ENCODE data around the gene IL1RAPL2. TPM values are rescaled to one million over a fixed set of nuclear protein-coding genes. Genes with fewer than 3 reads are reported as not detected.

The IL1RAPL2 gene
- total RNA-seq, 1 donor from 2014 or later: not detected

GRCh38 chrX:105211066-105211575 lies 645.1 kb downstream of the IL1RAPL2 start:
- Histone ChIP-seq H3K4me3 (no peak overlapping the region), H2AFZ (replicated peaks) (no peak overlapping the region), H4K20me1 (ENCODE audit: low read depth) (no peaks in the 10 kb centered on the region), H3K4me2 (no peak overlapping the region), H3K27ac (no peak overlapping the region), H3K4me1 (no peaks in the 10 kb centered on the region), H3F3A (ENCODE audit: low read depth) (no peaks in the 10 kb centered on the region), H3K9me3 (ENCODE audit: low read depth) (no peaks in the 10 kb centered on the region), H3K79me2 (ENCODE audit: low read depth) (no peaks in the 10 kb centered on the region), H3K27me3 (no peaks in the 10 kb centered on the region), H3K9ac (no peak overlapping the region), H3K36me3 (no peaks in the 10 kb centered on the region)
- Mint-ChIP-seq H3K27ac (no peak overlapping the region), H3K27me3 (ENCODE audit: insufficient read depth, low read depth) (no peaks in the 10 kb centered on the region), H3K4me3 (no peak overlapping the region), H3K4me1 (no peaks in the 10 kb centered on the region), H3K36me3 (no peaks in the 10 kb centered on the region), H3K9me3 (no peaks in the 10 kb centered on the region)
- no peak for DNase-seq (ENCODE audit: low spot score)
- TF ChIP-seq CTCF (IDR thresholded peaks at IDR 0.05) (no peak), EZH2phosphoT487 (IDR thresholded peaks at IDR 0.05) (no peak), EZH2 (IDR thresholded peaks at IDR 0.05) (no peak)

GRCh38 chrX:105219454-105220401 lies 653.7 kb downstream of the IL1RAPL2 start:
- H3K4me1 ChIP-seq: no peaks in the 10 kb centered on the region
- no peaks in the 10 kb centered on the region for H4K20me1 ChIP-seq (ENCODE audit: low read depth)
- Mint-ChIP-seq H3K9me3 (peaks cover 9% of the 10 kb centered on the region), H3K4me1 (no peaks in the 10 kb centered on the region), H3K27me3 (ENCODE audit: insufficient read depth, low read depth) (no peaks in the 10 kb centered on the region), H3K36me3 (no peaks in the 10 kb centered on the region), H3K4me3 (no peak overlapping the region), H3K27ac (no peak overlapping the region)
- DNase-seq (ENCODE audit: low spot score): no peak
- H3K27me3 ChIP-seq: no peaks in the 10 kb centered on the region
- no peaks in the 10 kb centered on the region for H3K79me2 ChIP-seq (ENCODE audit: low read depth)
- no peaks in the 10 kb centered on the region for H3F3A ChIP-seq (ENCODE audit: low read depth)
- H3K4me2 ChIP-seq: no peak overlapping the region
- H3K4me3 ChIP-seq: no peak overlapping the region
- H3K27ac ChIP-seq: no peak overlapping the region
- no peak overlapping the region for H2AFZ ChIP-seq (replicated peaks)
- H3K36me3 ChIP-seq: no peaks in the 10 kb centered on the region
- no peak overlapping the region for H3K9ac ChIP-seq
- TF ChIP-seq CTCF (IDR thresholded peaks at IDR 0.05): no peak
- TF ChIP-seq EZH2 (IDR thresholded peaks at IDR 0.05): no peak
- no peak for TF ChIP-seq EZH2phosphoT487 (IDR thresholded peaks at IDR 0.05)
- H3K9me3 ChIP-seq (ENCODE audit: low read depth): no peaks in the 10 kb centered on the region

- Mint-ChIP-seq H3K27ac (no peak within 1 kb of the TSS), H3K4me1 (no peaks in the 10 kb centered on the region)
Observed at GRCh38 chrX:105220636-105221035, 654.6 kb downstream of the IL1RAPL2 start, which contains the start of gene TEX13A. Gene TEX13A (minus strand): TSS chrX:105220694. CDS start chrX:105220397, 297 bp downstream.

More at GRCh38 chrX:105220636-105221035, 654.6 kb downstream of the IL1RAPL2 start, which contains the start of gene TEX13A:
- Histone ChIP-seq H2AFZ (replicated peaks) (no peak within 1 kb of the TSS), H3K9me3 (ENCODE audit: low read depth) (no peaks in the 10 kb centered on the region), H3K4me3 (no peak within 1 kb of the TSS), H4K20me1 (ENCODE audit: low read depth) (no peaks in the 10 kb centered on the region), H3K27me3 (no peaks in the 10 kb centered on the region), H3K79me2 (ENCODE audit: low read depth) (no peaks in the 10 kb centered on the region), H3K36me3 (no peaks in the 10 kb centered on the region), H3K4me1 (no peaks in the 10 kb centered on the region), H3K27ac (no peak within 1 kb of the TSS), H3K9ac (no peak within 1 kb of the TSS), H3F3A (ENCODE audit: low read depth) (no peaks in the 10 kb centered on the region), H3K4me2 (no peak within 1 kb of the TSS)
- Mint-ChIP-seq H3K27me3 (ENCODE audit: insufficient read depth, low read depth) (no peaks in the 10 kb centered on the region), H3K9me3 (peaks cover 9% of the 10 kb centered on the region), H3K36me3 (no peaks in the 10 kb centered on the region), H3K4me3 (no peak within 1 kb of the TSS)
- no peak for TF ChIP-seq EZH2 (IDR thresholded peaks at IDR 0.05)
- no peak for TF ChIP-seq EZH2phosphoT487 (IDR thresholded peaks at IDR 0.05)
- TF ChIP-seq CTCF (IDR thresholded peaks at IDR 0.05): no peak
- DNase-seq (ENCODE audit: low spot score): no peak

Data from neural progenitor cell (in vitro differentiated cells).